Measurements from ENCODE around the gene DGKD.
"Not testable (repeated sequence)": the region's sequence is repeated elsewhere in the genome, so short reads cannot be mapped to it uniquely, and the experiment has no call there.

The DGKD gene, protein sequence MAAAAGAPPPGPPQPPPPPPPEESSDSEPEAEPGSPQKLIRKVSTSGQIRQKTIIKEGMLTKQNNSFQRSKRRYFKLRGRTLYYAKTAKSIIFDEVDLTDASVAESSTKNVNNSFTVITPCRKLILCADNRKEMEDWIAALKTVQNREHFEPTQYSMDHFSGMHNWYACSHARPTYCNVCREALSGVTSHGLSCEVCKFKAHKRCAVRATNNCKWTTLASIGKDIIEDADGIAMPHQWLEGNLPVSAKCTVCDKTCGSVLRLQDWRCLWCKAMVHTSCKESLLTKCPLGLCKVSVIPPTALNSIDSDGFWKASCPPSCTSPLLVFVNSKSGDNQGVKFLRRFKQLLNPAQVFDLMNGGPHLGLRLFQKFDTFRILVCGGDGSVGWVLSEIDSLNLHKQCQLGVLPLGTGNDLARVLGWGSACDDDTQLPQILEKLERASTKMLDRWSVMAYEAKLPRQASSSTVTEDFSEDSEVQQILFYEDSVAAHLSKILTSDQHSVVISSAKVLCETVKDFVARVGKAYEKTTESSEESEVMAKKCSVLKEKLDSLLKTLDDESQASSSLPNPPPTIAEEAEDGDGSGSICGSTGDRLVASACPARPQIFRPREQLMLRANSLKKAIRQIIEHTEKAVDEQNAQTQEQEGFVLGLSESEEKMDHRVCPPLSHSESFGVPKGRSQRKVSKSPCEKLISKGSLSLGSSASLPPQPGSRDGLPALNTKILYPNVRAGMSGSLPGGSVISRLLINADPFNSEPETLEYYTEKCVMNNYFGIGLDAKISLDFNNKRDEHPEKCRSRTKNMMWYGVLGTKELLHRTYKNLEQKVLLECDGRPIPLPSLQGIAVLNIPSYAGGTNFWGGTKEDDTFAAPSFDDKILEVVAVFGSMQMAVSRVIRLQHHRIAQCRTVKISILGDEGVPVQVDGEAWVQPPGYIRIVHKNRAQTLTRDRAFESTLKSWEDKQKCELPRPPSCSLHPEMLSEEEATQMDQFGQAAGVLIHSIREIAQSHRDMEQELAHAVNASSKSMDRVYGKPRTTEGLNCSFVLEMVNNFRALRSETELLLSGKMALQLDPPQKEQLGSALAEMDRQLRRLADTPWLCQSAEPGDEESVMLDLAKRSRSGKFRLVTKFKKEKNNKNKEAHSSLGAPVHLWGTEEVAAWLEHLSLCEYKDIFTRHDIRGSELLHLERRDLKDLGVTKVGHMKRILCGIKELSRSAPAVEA

DNA sequence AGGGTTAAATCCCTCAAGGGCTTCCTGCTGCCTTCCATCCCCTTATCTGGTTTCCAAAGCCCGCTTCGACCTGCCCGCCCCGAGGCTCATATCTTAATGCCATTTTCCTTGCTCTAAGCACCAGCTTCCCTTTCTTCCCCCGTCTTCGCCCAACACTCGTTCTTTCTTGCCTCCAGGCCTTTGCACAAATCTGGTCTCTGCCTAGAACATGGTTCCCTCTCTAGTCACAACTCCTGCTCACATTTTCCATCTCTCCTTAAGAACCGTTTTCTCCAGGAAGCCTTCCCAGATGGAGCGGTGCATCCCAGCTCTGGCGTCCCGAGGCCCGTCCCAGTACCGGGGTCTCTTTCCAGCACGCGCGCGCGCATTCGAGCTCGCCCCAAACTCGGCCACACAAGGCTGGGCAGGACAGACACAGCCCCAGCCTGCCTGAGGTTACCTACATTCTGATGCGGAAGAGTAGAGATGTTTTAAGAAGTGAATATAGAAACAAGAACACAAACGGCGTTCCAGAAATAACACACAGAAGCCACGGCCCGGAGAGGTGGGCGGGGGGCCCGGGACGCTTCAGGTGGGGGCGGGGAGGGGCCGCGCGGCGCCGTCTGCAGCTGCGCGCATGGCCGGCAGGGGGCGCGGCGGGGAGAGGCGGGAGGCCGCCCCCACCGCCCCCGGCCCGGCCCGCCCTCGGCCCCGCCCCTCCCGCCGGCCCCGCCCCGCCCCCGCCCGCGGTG is at the start of gene DGKD:
TSS of gene DGKD (plus strand) at position 726 of the 731 bp plus-strand sequence. CDS start 25 bp downstream, outside the sequence.
- no peak for DNase-seq

DNA sequence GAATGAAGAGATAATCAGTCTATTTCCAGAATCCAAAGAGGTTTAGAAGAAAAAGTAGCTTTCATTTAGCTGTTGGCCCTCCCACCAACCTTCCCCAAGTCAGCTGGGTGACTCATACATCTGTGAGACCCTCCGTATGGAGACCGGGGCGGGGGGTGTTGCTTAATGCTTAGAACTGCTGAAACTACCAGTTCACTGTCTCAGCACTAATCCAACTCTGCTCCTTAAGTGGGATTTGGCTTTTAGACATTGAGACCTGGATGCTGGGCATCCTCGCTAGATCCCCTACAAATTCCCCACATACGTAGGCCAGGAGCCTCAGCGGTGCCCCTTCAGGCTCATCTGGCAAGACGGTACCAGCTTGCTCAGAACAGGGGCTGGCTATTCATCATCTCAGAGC is 46.7 kb upstream of the DGKD start, which contains the start of gene SAG:
TSS of gene SAG (plus strand) at position 252 of the 400 bp plus-strand sequence. CDS start 1,374 bp downstream, outside the sequence.
- DNase-seq = no peak

DNA sequence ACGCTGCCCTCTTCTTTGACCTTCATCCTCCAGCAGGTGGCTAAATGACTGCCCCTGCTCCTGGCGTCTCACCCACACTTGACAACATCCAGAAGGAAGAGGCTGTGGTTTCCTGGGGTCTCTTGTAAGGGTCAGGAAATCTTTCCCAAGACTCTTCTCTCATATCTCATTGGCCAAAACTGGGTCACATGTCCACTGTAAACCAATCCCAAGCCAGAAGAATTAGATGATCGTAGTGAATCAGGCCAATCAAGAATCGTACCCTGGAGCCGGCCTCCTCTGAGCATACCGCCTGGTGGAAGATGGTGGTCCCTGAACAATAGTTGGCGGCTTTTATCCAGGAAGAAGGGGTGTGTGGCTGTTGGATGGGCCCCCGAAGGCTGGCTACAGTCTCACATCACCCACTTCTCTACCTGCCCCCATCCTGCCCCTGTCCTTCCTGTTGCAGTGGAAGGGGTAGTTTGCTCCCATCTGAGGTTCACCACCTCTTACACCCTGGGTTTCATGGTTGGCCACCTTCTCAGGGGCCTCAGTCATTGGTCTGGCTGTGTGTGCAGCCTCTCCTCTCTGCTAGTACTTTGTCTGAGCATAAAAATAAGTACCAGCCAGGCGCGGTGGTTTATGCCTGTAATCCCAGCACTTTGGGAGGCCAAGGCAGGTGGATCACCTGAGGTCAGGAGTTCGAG is 42.9 kb upstream of the DGKD start:
- no peak for DNase-seq

DNA sequence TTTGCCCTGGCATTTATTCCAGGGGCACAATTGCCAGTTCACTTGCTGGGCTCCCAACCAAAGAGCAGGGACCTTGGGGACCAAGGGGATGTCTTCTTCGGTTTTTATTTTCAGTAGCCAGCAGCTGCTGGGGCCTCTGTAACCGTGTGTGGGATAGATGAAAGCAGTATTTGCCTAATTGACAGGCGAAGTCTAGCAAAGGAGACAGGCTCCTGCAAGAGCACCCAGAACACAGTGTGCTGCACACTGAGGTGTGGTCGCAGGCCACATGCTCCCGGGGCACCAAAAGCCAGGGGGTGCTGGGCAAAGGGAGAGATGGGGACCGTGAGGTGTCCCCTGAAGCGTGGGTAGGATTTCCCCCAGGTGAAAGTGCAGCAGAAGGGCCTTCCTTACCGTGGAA is 41.4 kb upstream of the DGKD start:
- DNase-seq = no peak

DNA sequence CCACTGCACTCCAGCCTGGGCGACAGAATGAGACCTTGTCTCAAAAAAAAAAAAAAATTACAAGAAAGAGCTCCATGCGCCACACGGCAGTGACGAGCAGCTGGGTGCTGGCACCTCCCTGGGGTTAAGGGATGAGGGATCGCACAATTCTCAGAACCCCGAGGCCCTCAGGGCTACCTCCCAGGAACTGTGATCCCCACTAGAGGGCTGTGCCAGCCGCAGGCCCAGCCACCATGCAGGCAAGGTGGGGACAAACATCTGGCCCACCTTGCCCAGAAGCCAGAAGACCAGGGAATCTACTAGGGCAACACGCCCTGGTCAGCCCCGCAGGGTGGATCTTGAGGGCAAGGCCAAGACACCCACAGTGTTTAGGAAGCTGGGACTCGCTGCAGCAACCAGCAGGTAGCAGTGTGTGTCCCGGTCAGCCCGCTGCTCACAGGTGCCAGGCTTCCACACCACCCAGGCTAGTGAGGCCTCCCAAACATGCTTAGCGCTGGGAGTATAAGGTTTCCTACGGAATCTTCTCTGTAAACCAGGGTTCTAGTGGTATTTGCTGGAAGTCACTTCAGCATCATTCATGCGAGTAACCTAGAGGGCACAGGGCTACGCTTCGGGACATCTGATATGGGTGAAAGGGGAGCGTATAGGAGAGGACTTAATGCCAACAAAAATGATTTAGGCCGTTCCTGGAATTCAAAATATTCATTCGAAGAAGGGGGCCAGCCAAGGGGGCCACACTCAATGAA is 39.9 kb upstream of the DGKD start:
- no peak for DNase-seq

DNA sequence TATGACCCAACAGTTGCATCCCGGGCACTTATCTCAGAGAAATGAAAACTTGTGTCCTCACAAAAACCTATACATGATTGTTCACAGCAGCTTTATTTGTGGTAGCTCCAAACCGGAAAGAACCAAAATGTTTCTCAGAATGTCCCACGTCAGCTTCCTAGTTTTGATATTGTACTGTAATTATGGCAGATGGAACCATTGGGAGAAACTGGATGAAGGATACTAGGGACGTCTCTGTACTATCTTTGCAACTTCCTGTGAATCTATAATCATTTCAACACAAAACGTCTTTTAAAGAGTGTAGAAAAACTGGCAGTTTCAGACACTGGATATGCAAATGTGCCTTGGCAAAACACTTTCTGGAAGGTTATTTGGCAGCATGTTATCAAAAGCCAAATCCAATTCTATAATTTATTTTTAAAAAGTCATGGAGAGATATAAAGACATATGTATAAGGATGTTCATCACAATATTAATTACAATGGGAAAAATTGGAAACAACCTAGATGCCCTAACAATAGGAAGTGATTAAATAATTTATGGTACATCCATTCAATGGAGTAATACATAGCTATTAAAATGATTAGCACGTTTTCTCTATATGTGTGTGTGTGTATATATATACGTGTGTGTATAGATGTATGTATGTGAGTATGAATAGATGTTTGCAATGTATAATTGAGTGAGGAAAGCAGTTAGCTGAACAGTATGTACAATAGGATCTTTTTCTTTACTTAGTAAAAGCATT is 36.9 kb upstream of the DGKD start:
- DNase-seq = no peak

DNA sequence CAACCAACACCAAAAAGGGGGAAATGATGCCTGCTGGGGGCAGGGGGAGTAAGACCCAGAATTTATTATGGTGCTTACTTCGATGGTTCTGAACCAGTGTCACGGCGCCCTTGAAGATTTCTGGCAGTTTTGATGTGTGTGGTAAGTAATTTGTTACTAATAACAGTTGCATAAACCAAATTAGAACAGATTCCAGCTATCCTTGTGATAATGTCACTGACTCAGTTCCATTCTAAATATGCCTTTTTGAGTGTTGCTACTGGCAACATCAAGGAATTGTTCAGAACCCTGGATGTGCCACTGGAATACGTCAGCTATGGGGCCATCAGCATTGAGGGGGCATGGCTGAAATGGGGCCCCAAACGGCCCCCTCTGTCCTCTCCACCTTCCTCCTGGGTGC is 35.0 kb upstream of the DGKD start:
- DNase-seq = no peak

DNA sequence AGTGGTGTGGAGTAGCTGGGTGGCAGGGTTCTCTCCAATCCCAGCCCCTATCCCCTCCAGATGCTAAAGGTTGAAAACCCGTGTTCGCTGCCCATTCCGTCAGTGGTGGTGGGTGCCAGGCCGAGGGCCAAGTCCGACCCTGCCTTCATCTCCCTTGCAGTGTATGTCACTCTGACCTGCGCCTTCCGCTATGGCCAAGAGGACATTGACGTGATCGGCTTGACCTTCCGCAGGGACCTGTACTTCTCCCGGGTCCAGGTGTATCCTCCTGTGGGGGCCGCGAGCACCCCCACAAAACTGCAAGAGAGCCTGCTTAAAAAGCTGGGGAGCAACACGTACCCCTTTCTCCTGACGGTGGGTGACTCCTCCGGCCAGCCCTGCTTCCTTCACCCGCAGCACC is 33.8 kb upstream of the DGKD start:
- no peak for DNase-seq

DNA sequence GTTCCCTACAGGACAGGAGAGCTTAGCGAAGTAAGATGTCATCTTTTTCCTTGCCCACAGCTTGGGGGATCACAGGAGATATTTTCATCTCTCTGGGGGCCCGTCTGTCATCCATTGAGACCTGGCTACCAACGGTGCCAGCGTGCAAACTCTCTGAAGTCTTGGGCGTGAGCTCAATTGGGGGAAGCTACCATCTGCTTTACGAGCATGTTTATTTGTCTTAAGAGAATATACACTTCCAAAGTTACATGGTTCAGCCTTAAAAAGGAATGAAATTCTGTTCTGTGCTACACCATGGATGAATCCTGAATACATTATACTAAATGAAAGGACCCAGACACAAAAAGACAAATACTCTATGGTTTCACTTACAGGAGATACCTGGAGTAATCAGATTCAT is 33.1 kb upstream of the DGKD start:
- DNase-seq = no peak

DNA sequence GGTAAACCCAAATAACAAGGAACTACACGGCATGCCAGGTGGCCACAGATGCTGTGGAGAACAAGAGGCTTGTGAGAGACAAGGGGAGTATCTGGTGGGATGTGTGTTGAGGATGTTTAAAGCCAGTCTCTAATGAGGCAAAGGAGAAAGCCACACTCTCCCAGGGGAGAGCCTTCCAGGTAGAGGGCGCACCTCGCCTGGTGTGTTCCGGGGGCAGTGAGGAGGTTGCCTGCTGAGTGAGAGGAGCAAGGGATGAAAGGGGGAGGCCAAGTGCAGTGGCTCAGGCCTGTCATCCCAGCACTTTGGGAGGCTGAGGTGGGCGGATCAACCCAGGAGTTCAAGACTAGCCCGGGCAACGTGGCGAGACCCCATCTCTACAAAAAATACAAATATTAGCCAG is 30.4 kb upstream of the DGKD start:
- DNase-seq = no peak

DNA sequence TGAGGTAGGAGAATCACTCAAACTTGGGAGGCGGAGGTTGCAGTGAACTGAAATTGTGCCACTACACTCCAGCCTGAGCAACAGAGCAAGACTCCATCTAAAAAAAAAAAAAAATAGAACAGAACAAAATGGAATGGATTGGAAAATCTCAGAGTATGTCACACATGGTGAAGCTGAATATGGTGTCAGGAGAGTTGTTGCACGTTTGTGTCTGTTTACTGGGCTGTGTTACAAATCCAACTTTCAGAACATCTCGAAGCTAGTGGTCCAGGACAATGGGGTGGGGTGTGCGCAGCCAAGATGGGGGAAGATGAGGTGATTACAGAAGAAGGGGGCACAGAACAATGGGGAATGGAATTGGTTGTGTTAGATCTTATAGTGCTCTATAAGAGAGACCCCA is 29.0 kb upstream of the DGKD start:
- DNase-seq = no peak

GRCh38 chr2:233325814-233326213 is 28.5 kb upstream of the DGKD start:
- no peak for DNase-seq

GRCh38 chr2:233326500-233326899 is 27.8 kb upstream of the DGKD start:
- no peak for DNase-seq

GRCh38 chr2:233328922-233329321 is 25.4 kb upstream of the DGKD start:
- DNase-seq = no peak

GRCh38 chr2:233329489-233330135 is 24.7 kb upstream of the DGKD start:
- no peak for DNase-seq

- DNase-seq = no peak
Observed at GRCh38 chr2:233331536-233331935, 22.8 kb upstream of the DGKD start.

- DNase-seq = no peak
Observed at GRCh38 chr2:233332125-233332524, 22.2 kb upstream of the DGKD start.

DNA sequence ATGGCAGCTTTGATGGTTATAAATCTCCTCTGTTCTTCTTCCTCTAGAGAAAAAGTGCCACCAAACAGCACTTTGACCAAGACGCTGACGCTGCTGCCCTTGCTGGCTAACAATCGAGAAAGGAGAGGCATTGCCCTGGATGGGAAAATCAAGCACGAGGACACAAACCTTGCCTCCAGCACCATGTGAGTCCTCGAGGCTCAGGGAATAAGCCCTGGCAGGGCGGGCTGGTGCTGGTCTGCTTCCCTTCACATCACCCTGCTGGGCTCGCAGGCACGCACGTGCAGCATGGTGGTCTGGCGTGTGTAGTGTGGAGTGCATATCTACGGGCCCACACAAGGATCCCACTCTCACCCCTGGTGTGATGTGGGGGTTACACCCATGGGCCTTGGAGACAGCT is 19.4 kb upstream of the DGKD start:
- no peak for DNase-seq

GRCh38 chr2:233336091-233336490 is 18.2 kb upstream of the DGKD start:
- DNase-seq = not testable (repeated sequence)

GRCh38 chr2:233336541-233336940 is 17.8 kb upstream of the DGKD start:
- no peak for DNase-seq

All from amniotic stem cell (primary cell).